HEK293T (cell line): ENCODE data around the gene CCDC134.
A peak's percentile ranks its signal among the peaks of the same experiment; 100 is the strongest.

Experiments
- CTCF ChIA-PET: fragments of 350-600 bp; formaldehyde crosslinking; extraction: SDS; loops from one replicate; lab custom pipeline; 2021; ENCODE audit warnings: antibody characterized with exemption, inconsistent platforms; lab: Yijun Ruan, JAX
- POLR2A ChIA-PET: fragments of 350-600 bp; formaldehyde crosslinking; extraction: SDS; loops from one replicate; lab custom pipeline; 2020; ENCODE audit warnings: antibody characterized with exemption, inconsistent platforms; lab: Yijun Ruan, JAX
- DNase-seq: peaks from one replicate; pipeline ENCODE4 v3.0.0; 2012; ENCODE audit warnings: mixed read lengths; ENCODE audit errors: extremely low spot score
- ARNT ChIP-seq: fragments of 450-650 bp; IDR thresholded peaks from 2 replicates; pipeline ENCODE4 v1.6.1; 2017; ENCODE audit warnings: mild to moderate bottlenecking
- BHLHE40 ChIP-seq: fragments of 450-650 bp; IDR thresholded peaks from 2 replicates; pipeline ENCODE4 v1.6.1; 2016; ENCODE audit warnings: mild to moderate bottlenecking, moderate library complexity, borderline replicate concordance
- CTBP1 ChIP-seq: fragments of 450-650 bp; IDR thresholded peaks from 2 replicates; pipeline ENCODE4 v1.6.1; 2016; ENCODE audit warnings: borderline replicate concordance
- ELF4 ChIP-seq: fragments of 450-650 bp; IDR thresholded peaks from 2 replicates; pipeline ENCODE4 v1.6.1; 2017; ENCODE audit warnings: antibody characterized with exemption
- FOXA1 ChIP-seq: fragments of 450-650 bp; IDR thresholded peaks from 2 replicates; pipeline ENCODE4 v1.6.1; 2016; ENCODE audit warnings: mild to moderate bottlenecking
- FOXK2 ChIP-seq: fragments of 450-650 bp; IDR thresholded peaks from 2 replicates; pipeline ENCODE4 v1.6.1; 2016; ENCODE audit warnings: mild to moderate bottlenecking
- FOXM1 ChIP-seq: fragments of 450-650 bp; IDR thresholded peaks from 2 replicates; pipeline ENCODE4 v1.6.1; 2017; ENCODE audit warnings: mild to moderate bottlenecking, borderline replicate concordance
- HDGF ChIP-seq: fragments of 450-650 bp; IDR thresholded peaks from 2 replicates; pipeline ENCODE4 v1.6.1; 2017; ENCODE audit warnings: antibody characterized with exemption, borderline replicate concordance
- L3MBTL2 ChIP-seq: fragments of 450-650 bp; conservative IDR thresholded peaks from 2 replicates; pipeline ENCODE4 v1.6.1; 2016; ENCODE audit warnings: mild to moderate bottlenecking
- LEF1 ChIP-seq: fragments of 450-650 bp; IDR thresholded peaks from 2 replicates; pipeline ENCODE4 v1.6.1; 2017; ENCODE audit warnings: mild to moderate bottlenecking, borderline replicate concordance
- NFRKB ChIP-seq: fragments of 450-650 bp; IDR thresholded peaks from 2 replicates; pipeline ENCODE4 v1.6.1; 2016; ENCODE audit warnings: mild to moderate bottlenecking, moderate library complexity
- PKNOX1 ChIP-seq: fragments of 450-650 bp; IDR thresholded peaks from 2 replicates; pipeline ENCODE4 v1.6.1; 2016
- SP1 ChIP-seq: fragments of 450-650 bp; IDR thresholded peaks from 2 replicates; pipeline ENCODE4 v1.6.1; 2017
- SUZ12 ChIP-seq: fragments of 450-650 bp; IDR thresholded peaks from 2 replicates; pipeline ENCODE4 v1.6.1; 2016; ENCODE audit warnings: mild to moderate bottlenecking
- TARDBP ChIP-seq: fragments of 450-650 bp; IDR thresholded peaks from 2 replicates; pipeline ENCODE4 v1.6.1; 2016
- ZNF384 ChIP-seq: fragments of 450-650 bp; IDR thresholded peaks from 2 replicates; pipeline ENCODE4 v1.6.1; 2016

CCDC134 gene

GRCh38 chr22:41845380-41846267, 45.1 kb downstream of the CCDC134 start:
- DNase-seq, result no peak
- POLR2A ChIA-PET, result interaction anchor here (1.4 to 3.7 kb wide), 4 partner anchors 10 to 45 kb away, joined by 3 to 18 read pairs (median 8); partner anchors contain the start of genes CCDC134 and SREBF2
- no peak for TF ChIP-seq SP1
- TF ChIP-seq SUZ12, result no peak
- no peak for TF ChIP-seq FOXA1
- no peak for TF ChIP-seq NFRKB
- TF ChIP-seq ELF4, result no peak
- no peak for TF ChIP-seq LEF1
- no peak for TF ChIP-seq CTBP1
- no peak for TF ChIP-seq FOXM1
- TF ChIP-seq FOXK2, result no peak
- no peak for TF ChIP-seq PKNOX1
- TF ChIP-seq BHLHE40, result no peak
- TF ChIP-seq L3MBTL2, result no peak
- TF ChIP-seq HDGF, result no peak
- no peak for TF ChIP-seq ARNT
- CTCF ChIA-PET, result interaction anchor here (0.7 to 2.0 kb wide), 2 partner anchors 80 to 148 kb away, joined by 3 to 7 read pairs; no protein-coding TSS in a partner anchor

- ChIA-PET POLR2A (interaction anchor here (1.0 to 3.7 kb wide), 7 partner anchors 10 to 179 kb away, joined by 3 to 18 read pairs (median 4); partner anchors contain the start of genes CCDC134 and SREBF2), CTCF (interaction anchor here (0.7 to 2.0 kb wide), 3 partner anchors 79 to 149 kb away, joined by 3 to 7 read pairs (median 3); no protein-coding TSS in a partner anchor)
- no peak for DNase-seq
- TF ChIP-seq FOXA1, result no peak
- TF ChIP-seq PKNOX1, result peak; percentile 59; the same call in 1 of the 2 replicates
- TF ChIP-seq FOXM1, result no peak
- TF ChIP-seq NFRKB, result no peak
- no peak for TF ChIP-seq CTBP1
These were observed 45.9 kb downstream of the CCDC134 start for GRCh38 chr22:41846268-41846987.

GRCh38 chr22:41847300-41847699, 46.8 kb downstream of the CCDC134 start:
- TF ChIP-seq TARDBP (no peak), SP1 (no peak), ARNT (no peak), LEF1 (no peak), ELF4 (no peak), NFRKB (no peak), FOXM1 (no peak), ZNF384 (no peak), SUZ12 (no peak), BHLHE40 (no peak), FOXA1 (no peak), FOXK2 (no peak)
- POLR2A ChIA-PET, result interaction anchor here (1.0 to 2.2 kb wide), 7 partner anchors 10 to 226 kb away, joined by 3 to 11 read pairs (median 4); partner anchors contain the start of genes CCDC134, CENPM and SREBF2
- CTCF ChIA-PET, result interaction anchor here (1.0 to 1.1 kb wide), 2 partner anchors 10 to 150 kb away, joined by 3 to 6 read pairs; no protein-coding TSS in a partner anchor
- no peak for DNase-seq

GRCh38 chr22:41848468-41848867, 48.0 kb downstream of the CCDC134 start:
- POLR2A ChIA-PET, result no interaction called here
- TF ChIP-seq FOXM1 (no peak), FOXK2 (no peak), LEF1 (no peak), PKNOX1 (no peak), SP1 (no peak), ZNF384 (no peak), L3MBTL2 (no peak), BHLHE40 (no peak)
- no peak for DNase-seq
- CTCF ChIA-PET, result no interaction called here

GRCh38 chr22:41856469-41856868, 56.0 kb downstream of the CCDC134 start:
- CTCF ChIA-PET, result interaction anchor here (1.4 to 1.5 kb wide), 3 partner anchors 24 to 159 kb away, joined by 5 to 6 read pairs (median 6); partner anchors contain the start of gene SREBF2
- POLR2A ChIA-PET, result interaction anchor here (1.0 to 1.5 kb wide), 3 partner anchors 10 to 56 kb away, joined by 3 to 7 read pairs (median 4); partner anchors contain the start of gene CCDC134

More at GRCh38 chr22:41856469-41856868, 56.0 kb downstream of the CCDC134 start:
- TF ChIP-seq FOXA1 (no peak), PKNOX1 (no peak), FOXK2 (no peak)
- no peak for DNase-seq
